LHCN-M2 (cell line): ENCODE measurements around the gene AFDN. TPM values are rescaled to one million over a fixed set of nuclear protein-coding genes. Genes with fewer than 3 reads are reported as not detected.

Experiments
- DNase-seq: peaks from one replicate; pipeline ENCODE4 v3.0.0-alpha.2; 2012; ENCODE audit warnings: low read depth
- total RNA-seq: library from RNA; depleted of rRNA; stranded (reverse); fragments of >200 nt; gene quantifications from 2 replicates; pipeline ENCODE4 v1.2.3, GENCODE V29; 2014

The AFDN gene
- total RNA-seq, 1 experiment from 2014 or later: 35.5 TPM

DNA sequence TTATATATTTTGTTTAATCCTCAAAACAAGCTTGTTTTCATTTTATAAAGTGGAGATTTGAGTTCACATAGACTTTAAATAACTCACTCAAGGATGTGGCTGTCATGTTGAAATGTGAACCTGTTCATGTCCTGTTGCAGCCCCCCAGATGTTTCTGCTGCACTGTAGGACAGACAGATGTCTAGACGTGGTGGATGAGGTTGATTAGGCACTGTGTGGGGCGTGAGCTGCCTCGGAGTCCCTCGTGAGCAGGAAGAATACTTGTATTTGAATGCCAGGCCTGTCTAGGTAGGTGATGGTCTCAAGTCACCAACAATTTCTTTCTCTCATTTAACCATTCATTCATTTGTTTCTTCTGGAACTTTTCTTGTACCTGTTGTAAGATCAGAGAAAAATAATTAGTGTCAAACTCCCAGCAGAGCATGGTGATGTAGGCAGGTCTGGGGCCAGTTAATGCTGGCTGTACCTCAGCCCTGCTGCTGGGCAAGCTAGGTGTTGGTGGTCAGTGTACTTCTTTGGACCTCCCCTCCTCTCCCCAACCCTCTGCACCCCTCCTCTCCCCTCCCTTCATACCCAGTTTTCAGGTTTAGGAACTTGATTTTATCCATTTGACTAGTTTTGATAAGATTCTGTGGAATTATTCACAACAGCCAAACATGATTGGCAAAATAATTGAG, 34.0 kb downstream of the AFDN start:
- no peak for DNase-seq

GRCh38 chr6:167861424-167861823, 34.7 kb downstream of the AFDN start:
- DNase-seq: no peak

DNA sequence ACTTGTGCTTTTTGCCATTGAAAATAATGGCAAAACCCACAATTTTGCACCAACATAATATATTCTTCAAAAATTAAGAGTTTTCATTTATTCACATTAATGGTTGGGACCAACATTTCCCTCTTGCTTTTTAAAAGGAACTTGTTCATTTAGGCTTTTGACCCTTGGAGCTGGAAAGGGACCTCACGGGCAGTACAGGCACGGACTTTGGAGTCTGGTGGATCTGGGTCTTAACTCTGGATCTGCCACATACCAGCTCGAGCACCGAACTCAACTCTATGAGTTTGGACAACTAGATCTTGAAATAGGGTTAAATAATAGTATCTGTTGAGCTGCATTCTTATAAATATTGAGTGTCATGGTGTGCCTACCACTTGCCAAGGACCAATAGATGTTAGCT, 37.2 kb downstream of the AFDN start:
- DNase-seq: no peak

DNA sequence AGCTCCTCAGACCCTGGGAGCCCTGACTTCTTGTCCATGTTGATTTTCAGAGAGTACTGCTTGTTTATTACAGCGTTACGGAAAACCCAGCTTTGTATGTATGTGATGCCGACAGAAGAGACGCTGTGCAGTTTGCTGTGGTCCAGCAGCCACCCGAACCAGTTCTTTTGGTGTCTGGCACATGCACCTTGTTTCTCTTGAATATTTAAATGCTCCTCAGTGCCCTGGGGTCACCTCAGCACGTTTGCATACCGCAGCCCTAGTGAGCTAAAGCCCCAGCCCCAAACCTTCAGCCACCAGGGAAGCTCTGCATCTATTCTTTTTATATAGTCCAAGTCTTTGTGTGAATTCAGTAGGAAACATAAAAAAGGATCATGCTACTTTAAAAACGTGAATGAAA, 39.9 kb downstream of the AFDN start:
- no peak for DNase-seq

DNA sequence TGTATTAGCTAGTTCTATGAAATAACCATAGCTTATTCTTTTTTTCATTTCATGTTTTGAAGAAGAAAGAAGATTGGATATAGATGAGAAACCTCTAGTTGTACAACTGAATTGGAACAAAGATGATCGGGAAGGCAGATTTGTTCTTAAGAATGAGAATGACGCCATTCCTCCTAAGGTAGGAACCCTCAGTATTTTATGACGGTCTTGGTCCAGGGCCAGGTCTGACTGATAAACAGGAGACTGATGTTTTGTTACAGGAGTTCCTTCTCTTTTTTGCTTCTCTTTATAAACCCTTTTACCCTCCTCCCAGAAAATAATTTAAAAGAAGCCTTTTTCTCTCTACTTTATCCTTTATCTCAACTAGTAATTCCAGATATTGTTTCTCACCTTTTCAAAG, 43.6 kb downstream of the AFDN start:
- DNase-seq: no peak

GRCh38 chr6:167872538-167873210, 46.0 kb downstream of the AFDN start:
- peak; percentile 25 for DNase-seq

DNA sequence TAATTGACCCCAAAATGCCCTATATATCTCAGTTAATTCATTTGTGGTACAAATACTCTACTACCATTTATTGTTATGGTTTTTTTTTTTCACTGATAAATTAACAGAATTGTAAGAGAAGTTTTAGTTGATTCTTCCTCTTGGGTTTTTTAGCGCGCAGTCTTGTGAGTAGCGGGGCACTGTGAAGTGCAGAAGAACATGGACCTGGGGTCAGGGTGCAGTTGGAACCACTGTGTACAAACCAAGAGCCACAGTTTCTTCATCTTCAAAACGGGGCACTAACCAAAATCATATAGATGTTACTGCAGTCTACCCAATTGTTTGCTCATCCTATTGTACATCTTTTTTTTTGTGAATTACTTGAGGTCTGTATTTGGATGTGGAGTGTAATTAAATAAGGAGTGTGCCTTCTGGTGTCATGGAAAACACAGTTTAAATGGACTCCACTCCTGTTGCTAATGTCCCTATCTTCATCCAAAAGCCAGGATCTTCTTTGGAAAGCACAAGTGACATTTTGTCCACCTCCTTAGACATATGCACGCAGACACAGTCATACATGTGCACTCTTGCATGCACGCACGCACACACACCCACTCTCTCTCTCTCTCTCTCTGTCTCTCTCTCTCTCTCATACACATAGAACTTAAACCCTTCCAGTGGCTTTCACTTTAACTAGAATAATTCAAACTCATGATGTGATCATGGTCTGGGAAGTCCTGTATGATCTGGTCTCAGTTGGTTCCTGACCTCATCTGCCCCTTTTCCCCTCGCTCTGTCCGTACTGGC, 51.5 kb downstream of the AFDN start:
- DNase-seq: no peak

DNA sequence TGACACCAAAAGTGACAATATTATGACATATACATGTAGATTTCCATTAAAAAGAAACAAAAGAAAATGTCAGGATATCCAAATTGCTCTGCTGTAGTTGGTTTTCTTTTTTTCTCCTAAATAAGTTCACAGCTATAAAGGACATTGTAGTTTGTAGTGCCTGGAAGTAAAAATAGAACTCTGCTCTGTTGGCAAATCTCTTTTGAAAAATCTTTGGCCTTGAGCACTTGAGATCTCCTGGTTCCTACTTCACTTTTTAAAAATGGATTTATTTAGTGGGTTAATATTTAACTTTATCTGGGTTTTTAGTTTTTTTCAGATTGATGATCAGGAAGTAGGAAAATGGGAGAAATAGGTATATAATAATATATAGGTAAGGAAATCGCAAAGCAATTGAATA, 52.9 kb downstream of the AFDN start:
- DNase-seq: no peak

- no peak for DNase-seq
These were observed 54.6 kb downstream of the AFDN start for GRCh38 chr6:167881327-167881726.

GRCh38 chr6:167882244-167882643, 55.5 kb downstream of the AFDN start:
- DNase-seq: no peak

GRCh38 chr6:167888098-167888497, 61.4 kb downstream of the AFDN start:
- no peak for DNase-seq

DNA sequence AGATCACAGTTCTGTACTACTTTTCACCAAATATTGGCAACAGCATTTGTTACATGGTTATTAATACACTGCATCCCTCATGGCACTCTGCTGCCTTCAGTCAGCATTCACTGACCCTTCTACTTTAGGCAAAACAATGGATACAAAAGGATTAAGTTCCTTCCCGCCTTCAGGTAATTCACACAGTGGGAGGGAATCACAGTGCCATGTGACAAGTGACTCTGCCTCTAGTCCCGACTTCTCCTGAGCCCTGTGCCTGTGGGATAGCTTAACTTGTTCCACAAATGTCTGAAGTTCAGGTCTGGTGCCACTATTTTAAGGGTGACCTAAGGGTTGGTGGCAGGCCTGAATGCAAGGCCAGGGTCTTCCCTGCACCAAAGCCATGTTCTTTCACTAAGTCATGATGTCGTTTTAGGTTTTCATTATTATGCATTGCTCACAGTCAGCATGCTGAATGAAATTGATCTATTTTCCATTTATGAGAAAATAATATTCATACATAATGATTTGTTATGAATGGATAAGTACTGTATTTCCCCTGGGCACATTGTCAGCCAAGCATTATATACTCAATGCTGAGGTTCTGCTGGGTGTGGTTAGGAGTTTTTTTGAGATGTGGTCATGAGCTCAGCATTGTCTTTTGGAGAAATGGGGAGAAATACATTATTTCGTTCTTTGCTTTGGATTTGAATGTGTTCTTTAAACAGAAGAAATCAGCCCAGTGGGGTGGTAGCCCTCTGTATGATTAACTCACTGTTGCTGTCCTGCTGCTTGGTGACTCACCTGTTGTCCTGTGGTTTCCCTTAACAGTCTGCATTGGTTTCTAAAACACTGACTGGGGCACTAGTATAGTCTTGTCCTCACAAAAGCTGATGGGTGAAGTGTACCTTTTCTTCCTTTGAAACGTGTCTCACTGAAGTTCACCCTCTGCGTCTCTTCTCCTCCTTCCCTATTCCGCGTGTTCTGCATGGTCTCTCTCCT, 66.4 kb downstream of the AFDN start:
- DNase-seq: peak; percentile 70

- DNase-seq: no peak
These were observed 68.3 kb downstream of the AFDN start for GRCh38 chr6:167894965-167895364.

DNA sequence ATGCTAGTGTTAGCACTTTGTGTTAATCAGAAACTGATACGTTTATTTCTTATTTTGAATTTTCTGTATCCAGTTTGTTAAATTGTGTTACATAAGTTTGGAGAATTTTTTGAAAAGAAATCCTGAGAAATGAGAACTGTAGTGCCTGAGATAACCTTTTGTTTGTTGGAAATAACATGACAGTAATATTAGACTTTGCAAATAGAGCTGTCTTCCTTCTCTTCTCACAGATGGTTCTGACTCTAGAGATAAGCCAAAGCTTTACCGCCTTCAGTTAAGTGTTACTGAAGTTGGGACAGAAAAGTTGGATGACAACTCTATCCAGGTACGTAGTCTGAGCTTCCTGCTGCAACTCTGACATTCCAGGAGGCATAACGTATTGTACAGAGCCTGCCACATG, 69.9 kb downstream of the AFDN start:
- DNase-seq: no peak

- peak; percentile 36 for DNase-seq
These were observed 72.1 kb downstream of the AFDN start for GRCh38 chr6:167898673-167899311.

DNA sequence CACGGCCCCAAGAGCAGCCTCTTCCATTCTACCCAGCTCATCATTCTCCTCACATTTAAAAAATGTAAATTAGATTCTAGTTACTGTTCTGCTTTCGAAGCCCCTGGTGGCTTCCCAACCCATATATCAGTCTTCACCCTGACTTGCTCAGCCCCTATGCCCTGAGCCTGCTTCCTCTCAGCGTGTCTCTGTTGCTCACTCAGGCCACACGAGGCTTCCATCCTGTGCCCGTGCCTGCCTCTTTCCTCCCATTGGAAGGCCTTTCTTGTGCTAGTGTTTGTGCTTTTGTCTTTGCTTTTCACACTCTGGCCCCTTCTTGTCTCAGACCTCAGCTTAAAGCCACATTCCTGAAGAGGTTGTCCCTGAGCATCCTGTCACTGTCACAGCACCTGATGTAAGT, 78.1 kb downstream of the AFDN start:
- no peak for DNase-seq

DNA sequence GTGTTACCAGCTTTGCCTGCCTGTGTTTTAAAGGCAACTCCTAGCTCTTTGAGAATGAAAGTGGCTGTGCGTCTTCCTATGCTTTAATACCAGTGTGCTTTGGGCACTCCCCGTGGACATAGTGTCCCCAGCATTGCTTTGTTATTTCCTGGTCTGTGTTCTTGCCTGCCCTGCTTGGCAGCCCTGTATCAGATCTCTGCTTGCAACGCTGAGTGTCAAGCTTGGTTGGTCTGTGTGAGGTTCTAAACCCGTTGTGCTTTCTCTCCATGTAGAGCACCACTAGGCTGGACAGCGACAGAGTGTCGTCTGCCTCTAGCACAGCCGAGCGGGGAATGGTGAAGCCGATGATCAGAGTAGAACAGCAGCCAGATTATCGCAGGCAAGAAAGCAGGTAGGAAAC, 80.2 kb downstream of the AFDN start:
- DNase-seq: no peak

GRCh38 chr6:167907837-167908681, 81.3 kb downstream of the AFDN start:
- DNase-seq: peak; percentile 24

DNA sequence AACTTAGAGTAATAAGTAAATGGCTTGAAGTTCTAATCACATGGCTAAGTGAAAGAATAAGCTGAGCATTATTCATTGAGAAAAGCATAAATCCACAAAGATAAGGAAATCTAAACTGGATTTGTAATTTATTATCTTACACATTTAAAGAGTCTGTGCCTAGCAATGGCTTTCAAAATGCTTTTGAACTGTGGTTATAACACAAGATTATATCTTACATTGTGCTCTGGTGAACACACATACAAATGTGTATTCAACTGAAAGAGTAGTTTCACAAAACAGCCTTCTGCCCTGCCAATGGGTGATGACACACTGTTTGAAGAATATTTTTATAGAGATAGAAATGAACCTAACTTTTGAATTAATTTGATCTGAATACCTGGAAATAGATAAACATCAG, 83.3 kb downstream of the AFDN start:
- DNase-seq: no peak

GRCh38 chr6:167910652-167911051, 83.9 kb downstream of the AFDN start:
- DNase-seq: no peak
